Activated naive CD4-positive, alpha-beta T cell treated with anti-CD3 and anti-CD28 coated beads, Interleukin-2, amount 10 ng/mL, durations not matched to agents 7 days and 5 days (primary cell): Measurements from ENCODE around the gene AASDHPPT.

ENCODE experiments used
- CTCF ChIA-PET: fragments of 350-600 bp; sonication (Branson Sonifier 250); formaldehyde crosslinking; loops from one replicate; lab custom pipeline; 2021; ENCODE audit warnings: antibody characterized with exemption; lab: Charles Lee
- DNase-seq: peaks from one replicate; pipeline ENCODE4 v3.0.0-alpha.2; 2020
- H3K27ac Mint-ChIP-seq: one replicate; pipeline ENCODE4 v1.8.0; 2021; ENCODE audit warnings: mild to moderate bottlenecking, moderate library complexity, mixed read lengths
- H3K27me3 Mint-ChIP-seq: one replicate; pipeline ENCODE4 v1.8.0; 2021; ENCODE audit warnings: mild to moderate bottlenecking, mixed read lengths
- H3K36me3 Mint-ChIP-seq: one replicate; pipeline ENCODE4 v1.8.0; 2021; ENCODE audit warnings: mixed read lengths
- H3K4me1 Mint-ChIP-seq: one replicate; pipeline ENCODE4 v1.8.0; 2021; ENCODE audit warnings: mixed read lengths
- H3K4me3 Mint-ChIP-seq: one replicate; pipeline ENCODE4 v1.8.0; 2021; ENCODE audit warnings: mild to moderate bottlenecking, moderate library complexity, mixed read lengths
- H3K9me3 Mint-ChIP-seq: one replicate; pipeline ENCODE4 v1.8.0; 2021; ENCODE audit warnings: mixed read lengths

Gene AASDHPPT

GRCh38 chr11:106063009-106063408, 14.5 kb upstream of the AASDHPPT start:
- H3K4me3 Mint-ChIP-seq = no peak overlapping the region
- H3K4me1 Mint-ChIP-seq = peaks cover 4% of the 10 kb centered on the region
- H3K27ac Mint-ChIP-seq = no peak overlapping the region
- CTCF ChIA-PET = no interaction called here
- no peaks in the 10 kb centered on the region for H3K9me3 Mint-ChIP-seq
- no peak for DNase-seq
- H3K36me3 Mint-ChIP-seq = peaks cover 2% of the 10 kb centered on the region
- no peaks in the 10 kb centered on the region for H3K27me3 Mint-ChIP-seq

- Mint-ChIP-seq H3K36me3 (peaks cover 2% of the 10 kb centered on the region), H3K4me1 (peaks cover 4% of the 10 kb centered on the region), H3K27me3 (no peaks in the 10 kb centered on the region), H3K4me3 (no peak overlapping the region), H3K9me3 (no peaks in the 10 kb centered on the region), H3K27ac (no peak overlapping the region)
- DNase-seq = no peak
- CTCF ChIA-PET = no interaction called here
Measured at GRCh38 chr11:106070606-106071005, 6.9 kb upstream of the AASDHPPT start.

- peaks cover 15% of the 10 kb centered on the region for H3K4me1 Mint-ChIP-seq
- H3K4me3 Mint-ChIP-seq = no peak overlapping the region
- CTCF ChIA-PET = no interaction called here
Measured at GRCh38 chr11:106072804-106073203, 4.7 kb upstream of the AASDHPPT start.

GRCh38 chr11:106076171-106076918, 1.1 kb upstream of the AASDHPPT start:
- H3K27me3 Mint-ChIP-seq = no peaks in the 10 kb centered on the region
- peak overlapping the region; percentile 94 for H3K27ac Mint-ChIP-seq
- H3K9me3 Mint-ChIP-seq = no peaks in the 10 kb centered on the region
- peak; percentile 22 for DNase-seq
- peaks cover 11% of the 10 kb centered on the region for H3K36me3 Mint-ChIP-seq
- CTCF ChIA-PET = interaction anchor here (1.0 to 4.7 kb wide), 3 partner anchors 11 to 54 kb away, joined by 3 to 36 read pairs (median 9); partner anchors contain the start of gene MSANTD4
- H3K4me3 Mint-ChIP-seq = peak overlapping the region; percentile 91
- peaks cover 40% of the 10 kb centered on the region for H3K4me1 Mint-ChIP-seq

More at GRCh38 chr11:106072804-106073203, 4.7 kb upstream of the AASDHPPT start:
- Mint-ChIP-seq H3K27me3 (no peaks in the 10 kb centered on the region), H3K9me3 (no peaks in the 10 kb centered on the region), H3K36me3 (no peaks in the 10 kb centered on the region), H3K27ac (no peak overlapping the region)
- no peak for DNase-seq

- Mint-ChIP-seq H3K27ac (peak within 1 kb of the TSS; percentile 94), H3K36me3 (peaks cover 13% of the 10 kb centered on the region), H3K4me1 (peaks cover 45% of the 10 kb centered on the region), H3K4me3 (peak within 1 kb of the TSS; percentile 91), H3K9me3 (no peaks in the 10 kb centered on the region), H3K27me3 (no peaks in the 10 kb centered on the region)
- CTCF ChIA-PET = interaction anchor here (1.0 to 4.7 kb wide), 3 partner anchors 10 to 55 kb away, joined by 3 to 36 read pairs (median 9); partner anchors contain the start of gene MSANTD4
- peak; percentile 99 for DNase-seq
Measured at GRCh38 chr11:106076919-106077608, 398 bp upstream of the AASDHPPT start, which contains the start of gene KBTBD3. KBTBD3 (minus strand) TSS chr11:106077347; CDS start chr11:106059097, 18,250 bp downstream.

- H3K4me3 Mint-ChIP-seq = no peak overlapping the region
- no peak for DNase-seq
- H3K9me3 Mint-ChIP-seq = no peaks in the 10 kb centered on the region
- peaks cover 21% of the 10 kb centered on the region for H3K36me3 Mint-ChIP-seq
- CTCF ChIA-PET = no interaction called here
- no peaks in the 10 kb centered on the region for H3K27me3 Mint-ChIP-seq
- peaks cover 36% of the 10 kb centered on the region for H3K4me1 Mint-ChIP-seq
- H3K27ac Mint-ChIP-seq = no peak overlapping the region
Measured at GRCh38 chr11:106082096-106082495, 4.6 kb downstream of the AASDHPPT start.

- no peak for DNase-seq
- Mint-ChIP-seq H3K4me3 (no peak overlapping the region), H3K27me3 (no peaks in the 10 kb centered on the region), H3K36me3 (peaks cover 17% of the 10 kb centered on the region), H3K9me3 (no peaks in the 10 kb centered on the region), H3K4me1 (peaks cover 26% of the 10 kb centered on the region), H3K27ac (no peak overlapping the region)
- CTCF ChIA-PET = interaction anchor here (0.9 to 5.5 kb wide), 3 partner anchors 9 to 1603 kb away, joined by 3 to 36 read pairs (median 3); partner anchors contain the start of genes AASDHPPT and KBTBD3
Measured at GRCh38 chr11:106086135-106086534, 8.7 kb downstream of the AASDHPPT start.

- H3K36me3 Mint-ChIP-seq = peaks cover 20% of the 10 kb centered on the region
- H3K4me3 Mint-ChIP-seq = no peak overlapping the region
- CTCF ChIA-PET = interaction anchor here (0.8 to 5.5 kb wide), 3 partner anchors 9 to 15 kb away, joined by 3 to 36 read pairs (median 3); partner anchors contain the start of genes AASDHPPT and KBTBD3
- H3K27ac Mint-ChIP-seq = no peak overlapping the region
- no peaks in the 10 kb centered on the region for H3K9me3 Mint-ChIP-seq
- no peak for DNase-seq
- no peaks in the 10 kb centered on the region for H3K27me3 Mint-ChIP-seq
- H3K4me1 Mint-ChIP-seq = peaks cover 28% of the 10 kb centered on the region
Measured at GRCh38 chr11:106086850-106087249, 9.4 kb downstream of the AASDHPPT start.

- CTCF ChIA-PET = interaction anchor here (1.0 to 5.5 kb wide), 3 partner anchors 11 to 46 kb away, joined by 3 to 36 read pairs (median 3); partner anchors contain the start of genes AASDHPPT and KBTBD3
- no peaks in the 10 kb centered on the region for H3K9me3 Mint-ChIP-seq
- peaks cover 24% of the 10 kb centered on the region for H3K36me3 Mint-ChIP-seq
- no peak overlapping the region for H3K4me3 Mint-ChIP-seq
- peak overlapping the region; percentile 22 for H3K27ac Mint-ChIP-seq
- H3K4me1 Mint-ChIP-seq = peaks cover 24% of the 10 kb centered on the region
- DNase-seq = peak; percentile 52
- no peaks in the 10 kb centered on the region for H3K27me3 Mint-ChIP-seq
Measured at GRCh38 chr11:106087815-106088435, 10.5 kb downstream of the AASDHPPT start.

- no peak overlapping the region for H3K27ac Mint-ChIP-seq
- H3K4me1 Mint-ChIP-seq = peaks cover 24% of the 10 kb centered on the region
- H3K4me3 Mint-ChIP-seq = no peak overlapping the region
- DNase-seq = no peak
- peaks cover 22% of the 10 kb centered on the region for H3K36me3 Mint-ChIP-seq
- H3K27me3 Mint-ChIP-seq = no peaks in the 10 kb centered on the region
- CTCF ChIA-PET = interaction anchor here (1.6 to 5.5 kb wide), 2 partner anchors 12 to 45 kb away, joined by 3 to 36 read pairs; partner anchors contain the start of genes AASDHPPT and KBTBD3
- no peaks in the 10 kb centered on the region for H3K9me3 Mint-ChIP-seq
Measured at GRCh38 chr11:106088896-106089295, 11.4 kb downstream of the AASDHPPT start.

- DNase-seq = no peak
- CTCF ChIA-PET = interaction anchor here (1.3 to 2.4 kb wide), 3 partner anchors 14 to 41 kb away, joined by 3 to 9 read pairs (median 5); partner anchors contain the start of genes AASDHPPT and KBTBD3
- Mint-ChIP-seq H3K27ac (no peak overlapping the region), H3K27me3 (no peaks in the 10 kb centered on the region), H3K9me3 (no peaks in the 10 kb centered on the region), H3K4me1 (peaks cover 24% of the 10 kb centered on the region), H3K36me3 (peaks cover 34% of the 10 kb centered on the region), H3K4me3 (no peak overlapping the region)
Measured at GRCh38 chr11:106091480-106092123, 14.1 kb downstream of the AASDHPPT start.

- Mint-ChIP-seq H3K4me3 (no peak overlapping the region), H3K36me3 (peaks cover 40% of the 10 kb centered on the region), H3K27ac (no peak overlapping the region), H3K9me3 (no peaks in the 10 kb centered on the region), H3K27me3 (no peaks in the 10 kb centered on the region), H3K4me1 (peaks cover 22% of the 10 kb centered on the region)
- CTCF ChIA-PET = interaction anchor here (2.1 to 2.4 kb wide), 2 partner anchors 15 to 40 kb away, joined by 5 to 9 read pairs; partner anchors contain the start of genes AASDHPPT and KBTBD3
- DNase-seq = no peak
Measured at GRCh38 chr11:106092446-106092845, 15.0 kb downstream of the AASDHPPT start.

GRCh38 chr11:106098893-106099553, 21.6 kb downstream of the AASDHPPT start:
- H3K9me3 Mint-ChIP-seq = no peaks in the 10 kb centered on the region
- no peaks in the 10 kb centered on the region for H3K4me1 Mint-ChIP-seq
- H3K27ac Mint-ChIP-seq = no peak overlapping the region
- CTCF ChIA-PET = no interaction called here
- peaks cover 30% of the 10 kb centered on the region for H3K36me3 Mint-ChIP-seq
- DNase-seq = no peak
- H3K27me3 Mint-ChIP-seq = no peaks in the 10 kb centered on the region
- H3K4me3 Mint-ChIP-seq = no peak overlapping the region
